K562 (cell line): Measurements from ENCODE around the gene HSPB7. TPM values are rescaled to one million over a fixed set of nuclear protein-coding genes. Genes with fewer than 3 reads are reported as not detected.

Source experiments
- DNMT1 ChIP-seq: fragments of 450-650 bp; IDR thresholded peaks from 2 replicates; pipeline ENCODE4 v1.6.1; 2016; ENCODE audit warnings: antibody characterized with exemption, mild to moderate bottlenecking
- DPF2 ChIP-seq: fragments of 450-650 bp; IDR thresholded peaks from 2 replicates; pipeline ENCODE4 v1.6.1; 2016
- EWSR1 ChIP-seq: fragments of 450-650 bp; IDR thresholded peaks from 2 replicates; pipeline ENCODE4 v1.6.1; 2018; ENCODE audit warnings: borderline replicate concordance, mild to moderate bottlenecking, low read depth, moderate library complexity; ENCODE audit not compliant: partially characterized antibody
- LARP7 ChIP-seq: fragments of 450-650 bp; IDR thresholded peaks from 2 replicates; pipeline ENCODE4 v1.6.1; 2016
- MTA3 ChIP-seq: fragments of 450-650 bp; formaldehyde crosslinking; IDR thresholded peaks from 2 replicates; pipeline ENCODE4 v1.6.1; 2017; ENCODE audit warnings: mild to moderate bottlenecking, borderline replicate concordance
- NCOA2 ChIP-seq, 2 experiments: fragments of 450-650 bp; IDR thresholded peaks; 2 replicates each; pipeline ENCODE4 v1.6.1; 2018; ENCODE audit warnings: mild to moderate bottlenecking in 2 of 2, moderate library complexity in 1 of 2; ENCODE audit not compliant: partially characterized antibody in 2 of 2
- NEUROD1 ChIP-seq: fragments of 150-350 bp; IDR thresholded peaks from 2 replicates; pipeline ENCODE4 v1.6.1; 2014; ENCODE audit warnings: borderline replicate concordance, low read length, low read depth; ENCODE audit not compliant: partially characterized antibody
- NUFIP1 ChIP-seq: fragments of 450-650 bp; IDR thresholded peaks from 2 replicates; pipeline ENCODE4 v1.6.1; 2018; ENCODE audit not compliant: partially characterized antibody
- SIRT6 ChIP-seq: IDR thresholded peaks from one replicate; pipeline ENCODE4 v1.6.1; 2012; ENCODE audit warnings: low read depth, mild to moderate bottlenecking, control low read depth, inconsistent platforms, low read length, moderate library complexity
- SRSF3 ChIP-seq: fragments of 200-400 bp; formaldehyde crosslinking; IDR thresholded peaks from 2 replicates; pipeline ENCODE4 v1.6.1; 2016; ENCODE audit warnings: mild to moderate bottlenecking, low read length, moderate library complexity; ENCODE audit not compliant: insufficient read depth
- TEAD1 ChIP-seq, 2 experiments: fragments of 450-650 bp in 1 of 2; sonication (generic) in 1 of 2; formaldehyde crosslinking; IDR thresholded peaks; 2 replicates each; pipeline versions ENCODE4 v1.4.0 to v1.8.0; 2020 to 2022; ENCODE audit warnings: mild to moderate bottlenecking in 2 of 2, missing genetic modification reagents in 1 of 2
- ZC3H8 ChIP-seq: fragments of 450-650 bp; IDR thresholded peaks from 2 replicates; pipeline ENCODE4 v1.6.1; 2017
- ZNF143 ChIP-seq: sonication (generic); formaldehyde crosslinking; IDR thresholded peaks from 2 replicates; pipeline ENCODE4 v1.9.0; 2022; ENCODE audit warnings: mild to moderate bottlenecking, missing genetic modification reagents
- ZNF3 ChIP-seq: fragments of 250-450 bp; sonication (Bioruptor Pico); IDR thresholded peaks from 2 replicates; pipeline ENCODE4 v1.5.0; 2021; ENCODE audit warnings: mild to moderate bottlenecking, moderate library complexity
- ZNF316 ChIP-seq: fragments of 450-650 bp; IDR thresholded peaks from 2 replicates; pipeline ENCODE4 v1.6.1; 2016
- ZNF41 ChIP-seq: fragments of 250-450 bp; sonication (Bioruptor Pico); conservative IDR thresholded peaks from 2 replicates; pipeline ENCODE4 v1.4.0; 2020; ENCODE audit warnings: mild to moderate bottlenecking
- ZNF436 ChIP-seq: fragments of 250-450, 450-650 bp; sonication (Bioruptor Pico); formaldehyde crosslinking; IDR thresholded peaks from 2 replicates; pipeline ENCODE4 v1.7.0; 2020; ENCODE audit warnings: mild to moderate bottlenecking
- ZNF583 ChIP-seq: fragments of 250-450 bp; sonication (Bioruptor Pico); IDR thresholded peaks from 2 replicates; pipeline ENCODE4 v1.4.0; 2020
- ZNF75A ChIP-seq: fragments of 450-650 bp; formaldehyde crosslinking; IDR thresholded peaks from 2 replicates; pipeline ENCODE4 v1.4.0; 2020; ENCODE audit warnings: mild to moderate bottlenecking
- ZNF766 ChIP-seq: fragments of 200-800 bp; sonication (Bioruptor generic); conservative IDR thresholded peaks from 2 replicates; pipeline ENCODE4 v1.6.1; 2016; ENCODE audit warnings: missing genetic modification characterization, missing compliant biosample characterization
- polyA plus RNA-seq, 8 experiments: library from polyadenylated mRNA; depleted of rRNA in 4 of 8; stranded (reverse) in 5 of 8; unstranded in 3 of 8; fragments of >200 nt; fragmentation: Nextera tagmentation in 2 of 8; fragmentation: Illumina TruSeq in 1 of 8; extraction: Ambion mirVana in 2 of 8; extraction: Trizol in 1 of 8; gene quantifications; 2 replicates each; pipeline versions ENCODE4 v1.2.1 to v1.2.3, GENCODE V29; 2011 to 2014; ENCODE audit warnings: inconsistent platforms in 1 of 8, missing spikeins in 1 of 8
- total RNA-seq, 7 experiments: library from RNA; depleted of rRNA in 6 of 7; stranded (reverse); fragments of >200 nt in 6 of 7; fragmentation: Illumina TruSeq in 2 of 7; extraction: Trizol in 2 of 7; gene quantifications; 2 replicates each; pipeline versions ENCODE4 v1.2.1 to v1.2.3, GENCODE V29; 2011 to 2021; ENCODE audit warnings: low replicate concordance in 1 of 7
- TF ChIP-seq, protein P1 (sequence below): sonication (generic); formaldehyde crosslinking; IDR thresholded peaks from 2 replicates; pipeline ENCODE4 v1.8.0; 2022; ENCODE audit warnings: missing genetic modification reagents, mild to moderate bottlenecking, borderline replicate concordance
- TF ChIP-seq, protein P2 (sequence below): sonication (generic); formaldehyde crosslinking; IDR thresholded peaks from 2 replicates; pipeline ENCODE4 v1.8.0; 2022; ENCODE audit warnings: mild to moderate bottlenecking, missing genetic modification reagents

The HSPB7 gene
- total and polyA plus RNA-seq, 9 of the 15 experiments (the other 6 are each of a cell fraction or from before 2014, with no cell fraction given), result 0.05 to 0.19 (median 0.07) TPM; not detected in 6

- TF ChIP-seq, protein P1, sequence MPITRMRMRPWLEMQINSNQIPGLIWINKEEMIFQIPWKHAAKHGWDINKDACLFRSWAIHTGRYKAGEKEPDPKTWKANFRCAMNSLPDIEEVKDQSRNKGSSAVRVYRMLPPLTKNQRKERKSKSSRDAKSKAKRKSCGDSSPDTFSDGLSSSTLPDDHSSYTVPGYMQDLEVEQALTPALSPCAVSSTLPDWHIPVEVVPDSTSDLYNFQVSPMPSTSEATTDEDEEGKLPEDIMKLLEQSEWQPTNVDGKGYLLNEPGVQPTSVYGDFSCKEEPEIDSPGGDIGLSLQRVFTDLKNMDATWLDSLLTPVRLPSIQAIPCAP (CRISPR knock-in tag), result no peak
- TF ChIP-seq ZNF75A (CRISPR knock-in tag) (0 out of 2 replicates have a peak, but pooled peaks have one; percentile 8), ZNF583 (CRISPR knock-in tag) (peak; percentile 60; the same call in 1 of the 2 replicates), DPF2 (no peak; the same call in none of the 2 replicates), LARP7 (no peak), ZC3H8 (no peak), MTA3 (0 out of 2 replicates have a peak, but pooled peaks have one; percentile 41), ZNF41 (CRISPR knock-in tag) (no peak), NCOA2 (IDR thresholded peaks at IDR 0.05; ENCODE audit: partially characterized antibody in 2 of 2) (no peak), EWSR1 (no peak), NEUROD1 (no peak), ZNF766 (peak; percentile 58), ZNF143 (CRISPR knock-in tag) (peak; percentile 49; the same call in 1 of the 2 replicates), SRSF3 (no peak), ZNF316 (no peak), NUFIP1 (no peak), TEAD1 (CRISPR knock-in tag; IDR thresholded peaks at IDR 0.05) (peak; percentile 48 to 65; a peak in 1 of 4 replicates), ZNF3 (CRISPR knock-in tag) (no peak), ZNF436 (no peak), DNMT1 (no peak), SIRT6 (no peak)
- TF ChIP-seq, protein P2, sequence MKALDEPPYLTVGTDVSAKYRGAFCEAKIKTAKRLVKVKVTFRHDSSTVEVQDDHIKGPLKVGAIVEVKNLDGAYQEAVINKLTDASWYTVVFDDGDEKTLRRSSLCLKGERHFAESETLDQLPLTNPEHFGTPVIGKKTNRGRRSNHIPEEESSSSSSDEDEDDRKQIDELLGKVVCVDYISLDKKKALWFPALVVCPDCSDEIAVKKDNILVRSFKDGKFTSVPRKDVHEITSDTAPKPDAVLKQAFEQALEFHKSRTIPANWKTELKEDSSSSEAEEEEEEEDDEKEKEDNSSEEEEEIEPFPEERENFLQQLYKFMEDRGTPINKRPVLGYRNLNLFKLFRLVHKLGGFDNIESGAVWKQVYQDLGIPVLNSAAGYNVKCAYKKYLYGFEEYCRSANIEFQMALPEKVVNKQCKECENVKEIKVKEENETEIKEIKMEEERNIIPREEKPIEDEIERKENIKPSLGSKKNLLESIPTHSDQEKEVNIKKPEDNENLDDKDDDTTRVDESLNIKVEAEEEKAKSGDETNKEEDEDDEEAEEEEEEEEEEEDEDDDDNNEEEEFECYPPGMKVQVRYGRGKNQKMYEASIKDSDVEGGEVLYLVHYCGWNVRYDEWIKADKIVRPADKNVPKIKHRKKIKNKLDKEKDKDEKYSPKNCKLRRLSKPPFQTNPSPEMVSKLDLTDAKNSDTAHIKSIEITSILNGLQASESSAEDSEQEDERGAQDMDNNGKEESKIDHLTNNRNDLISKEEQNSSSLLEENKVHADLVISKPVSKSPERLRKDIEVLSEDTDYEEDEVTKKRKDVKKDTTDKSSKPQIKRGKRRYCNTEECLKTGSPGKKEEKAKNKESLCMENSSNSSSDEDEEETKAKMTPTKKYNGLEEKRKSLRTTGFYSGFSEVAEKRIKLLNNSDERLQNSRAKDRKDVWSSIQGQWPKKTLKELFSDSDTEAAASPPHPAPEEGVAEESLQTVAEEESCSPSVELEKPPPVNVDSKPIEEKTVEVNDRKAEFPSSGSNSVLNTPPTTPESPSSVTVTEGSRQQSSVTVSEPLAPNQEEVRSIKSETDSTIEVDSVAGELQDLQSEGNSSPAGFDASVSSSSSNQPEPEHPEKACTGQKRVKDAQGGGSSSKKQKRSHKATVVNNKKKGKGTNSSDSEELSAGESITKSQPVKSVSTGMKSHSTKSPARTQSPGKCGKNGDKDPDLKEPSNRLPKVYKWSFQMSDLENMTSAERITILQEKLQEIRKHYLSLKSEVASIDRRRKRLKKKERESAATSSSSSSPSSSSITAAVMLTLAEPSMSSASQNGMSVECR (CRISPR knock-in tag), result peak; percentile 95
Observed at GRCh38 chr1:15975805-15976680, 41.8 kb downstream of the HSPB7 start, which contains the start of gene ZBTB17 (continued).
